HepG2 (cell line): Measurements from ENCODE around the gene TMEM143. TPM values are rescaled to one million over a fixed set of nuclear protein-coding genes. Genes with fewer than 3 reads are reported as not detected.

ENCODE experiments used
- BCL3 ChIP-seq: sonication (generic); formaldehyde crosslinking; IDR thresholded peaks from 2 replicates; pipeline ENCODE4 v1.5.1; 2020; ENCODE audit warnings: mild to moderate bottlenecking, missing genetic modification reagents, moderate library complexity
- CBX2 ChIP-seq, 2 experiments: fragments of 200-600 bp in 1 of 2; sonication (generic); formaldehyde crosslinking in 1 of 2; IDR thresholded peaks; 2 replicates each; pipeline versions ENCODE4 v1.7.0 to v1.8.1; 2018 to 2022; ENCODE audit warnings: low read depth in 2 of 2, low read length in 1 of 2, mild to moderate bottlenecking in 1 of 2, missing genetic modification reagents in 1 of 2
- CREB3 ChIP-seq: sonication (generic); formaldehyde crosslinking; IDR thresholded peaks from 2 replicates; pipeline ENCODE4 v1.5.0; 2020; ENCODE audit warnings: missing genetic modification reagents
- HES4 ChIP-seq: sonication (generic); formaldehyde crosslinking; IDR thresholded peaks from 2 replicates; pipeline ENCODE4 v1.9.0; 2021; ENCODE audit warnings: mild to moderate bottlenecking, missing genetic modification reagents, borderline replicate concordance
- HMGXB4 ChIP-seq, 2 experiments: sonication (generic) in 1 of 2; formaldehyde crosslinking in 1 of 2; IDR thresholded peaks; 2 replicates each; pipeline versions ENCODE4 v1.4.0 to v1.6.1; 2018 to 2020; ENCODE audit warnings: missing genetic modification reagents in 2 of 2, borderline replicate concordance in 1 of 2, low read depth in 1 of 2, mild to moderate bottlenecking in 1 of 2, missing biosample characterization in 1 of 2
- HOMEZ ChIP-seq: IDR thresholded peaks from 2 replicates; pipeline ENCODE4 v1.6.1; 2016; ENCODE audit warnings: low read depth
- NCOA5 ChIP-seq: sonication (generic); formaldehyde crosslinking; IDR thresholded peaks from 2 replicates; pipeline ENCODE4 v1.4.0; 2020; ENCODE audit warnings: missing genetic modification reagents
- PCBP2 ChIP-seq: fragments of 200-400 bp; formaldehyde crosslinking; optimal IDR thresholded peaks from 2 replicates; pipeline ENCODE3; 2018; ENCODE audit warnings: low read length, low read depth; ENCODE audit not compliant: poor library complexity, severe bottlenecking
- RXRA ChIP-seq: sonication (generic); formaldehyde crosslinking; IDR thresholded peaks from 2 replicates; pipeline ENCODE4 v1.5.1; 2020; ENCODE audit warnings: missing genetic modification reagents
- ZNF251 ChIP-seq: sonication (generic); formaldehyde crosslinking; IDR thresholded peaks from 2 replicates; pipeline ENCODE4 v1.9.0; 2021; ENCODE audit warnings: mild to moderate bottlenecking, missing genetic modification reagents
- ZNF256 ChIP-seq: sonication (generic); formaldehyde crosslinking; conservative IDR thresholded peaks from 2 replicates; pipeline ENCODE4 v1.4.0; 2020; ENCODE audit warnings: missing genetic modification reagents
- ZNF337 ChIP-seq: sonication (generic); formaldehyde crosslinking; IDR thresholded peaks from 2 replicates; pipeline ENCODE4 v1.5.1; 2020; ENCODE audit warnings: missing genetic modification reagents, low read depth, mild to moderate bottlenecking, borderline replicate concordance
- ZNF446 ChIP-seq: sonication (generic); formaldehyde crosslinking; IDR thresholded peaks from 2 replicates; pipeline ENCODE4 v1.5.0; 2020; ENCODE audit warnings: mild to moderate bottlenecking, missing genetic modification reagents
- ZNF503 ChIP-seq: sonication (generic); formaldehyde crosslinking; IDR thresholded peaks from 2 replicates; pipeline ENCODE4 v1.4.0; 2020; ENCODE audit warnings: missing genetic modification reagents
- ZNF598 ChIP-seq: sonication (generic); formaldehyde crosslinking; IDR thresholded peaks from 2 replicates; pipeline ENCODE4 v1.5.1; 2020; ENCODE audit warnings: mild to moderate bottlenecking, missing genetic modification reagents, borderline replicate concordance
- ZNF703 ChIP-seq: sonication (generic); formaldehyde crosslinking; IDR thresholded peaks from 2 replicates; pipeline ENCODE4 v1.5.1; 2020; ENCODE audit warnings: missing genetic modification reagents, mild to moderate bottlenecking, moderate library complexity, borderline replicate concordance
- ZNF749 ChIP-seq: sonication (generic); formaldehyde crosslinking; IDR thresholded peaks from 2 replicates; pipeline ENCODE4 v1.8.0; 2022; ENCODE audit warnings: mild to moderate bottlenecking, missing genetic modification reagents, moderate library complexity, borderline replicate concordance
- polyA plus RNA-seq, 8 experiments: library from polyadenylated mRNA; depleted of rRNA in 3 of 8; stranded (reverse) in 7 of 8; unstranded in 1 of 8; fragments of >200 nt; fragmentation: Illumina TruSeq in 4 of 8; extraction: Trizol in 4 of 8; gene quantifications; 2 replicates each; pipeline versions ENCODE4 v1.2.1 to v1.2.3, GENCODE V29; 2011 to 2016; ENCODE audit warnings: low read depth in 4 of 8, missing spikeins in 1 of 8, mixed read lengths in 1 of 8; ENCODE audit not compliant: insufficient read depth in 1 of 8
- total RNA-seq, 5 experiments: library from RNA; depleted of rRNA; stranded (reverse); fragments of >200 nt; fragmentation: Illumina TruSeq; extraction: Trizol; gene quantifications; 2 replicates each; pipeline ENCODE4 v1.2.3, GENCODE V29; 2016; ENCODE audit warnings: low read depth in 1 of 5

Gene TMEM143
- total and polyA plus RNA-seq, 2 of the 13 experiments (the other 11 are each of a cell fraction or from before 2014, with no cell fraction given) = 7.7 to 11.3 TPM

DNA sequence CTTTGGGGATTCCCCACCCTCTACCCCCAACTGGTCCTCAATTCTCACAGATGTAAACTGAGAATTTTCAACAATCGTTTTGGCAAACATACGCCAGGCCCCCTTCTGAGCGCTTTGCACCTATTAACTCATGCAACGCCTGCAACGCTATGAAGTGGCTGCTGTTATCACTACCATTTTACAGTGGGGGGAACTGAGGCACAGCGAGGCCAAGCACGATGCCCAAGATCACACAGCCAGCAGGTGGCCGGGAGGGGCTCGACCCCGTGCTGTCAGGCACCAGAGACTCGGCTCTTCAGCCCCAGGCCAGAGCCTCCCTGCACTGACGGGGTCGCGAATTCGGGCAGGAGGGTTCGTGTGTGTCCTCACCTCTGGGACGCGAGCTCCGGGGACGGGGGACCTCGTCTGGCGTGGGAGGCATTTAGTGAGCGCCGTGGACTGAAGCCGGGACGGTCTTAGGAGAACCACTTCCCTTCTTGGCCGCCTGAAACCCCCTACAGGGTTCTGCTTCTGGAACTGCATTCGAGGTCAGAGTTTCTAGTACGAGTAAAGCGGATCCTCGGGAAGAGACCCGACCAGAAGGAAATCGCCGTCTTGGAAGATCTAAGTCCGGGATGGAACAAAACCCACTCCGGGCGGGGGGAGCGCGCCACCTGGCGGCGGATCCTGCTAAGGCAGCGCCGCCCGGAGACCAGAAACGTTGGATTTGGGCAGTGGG lies 72.8 kb downstream of the TMEM143 start (continued):
- no peak for TF ChIP-seq ZNF256
- no peak for TF ChIP-seq ZNF749 (CRISPR knock-in tag)
- no peak for TF ChIP-seq CBX2 (IDR thresholded peaks at IDR 0.05; ENCODE audit: low read depth, low read length)
- TF ChIP-seq CBX2 (CRISPR knock-in tag; IDR thresholded peaks at IDR 0.05; ENCODE audit: low read depth) = no peak
- TF ChIP-seq ZNF503 (CRISPR knock-in tag) = no peak
- no peak for TF ChIP-seq ZNF703 (CRISPR knock-in tag)
- peak; percentile 67 to 83 for TF ChIP-seq HMGXB4 (CRISPR knock-in tag; IDR thresholded peaks at IDR 0.05; ENCODE audit: borderline replicate concordance in 1 of 2, low read depth in 1 of 2)
- TF ChIP-seq NCOA5 = no peak
- 0 out of 2 replicates have a peak, but pooled peaks have one; percentile 32 for TF ChIP-seq CREB3 (CRISPR knock-in tag)
- TF ChIP-seq HOMEZ (CRISPR knock-in tag) = no peak
- TF ChIP-seq ZNF251 = no peak
- TF ChIP-seq BCL3 = no peak
- no peak for TF ChIP-seq ZNF446 (CRISPR knock-in tag)
- no peak for TF ChIP-seq PCBP2
- no peak for TF ChIP-seq ZNF598 (CRISPR knock-in tag)
- TF ChIP-seq ZNF337 (CRISPR knock-in tag) = no peak
- no peak for TF ChIP-seq RXRA
- TF ChIP-seq HES4 (CRISPR knock-in tag) = no peak
